Bronchial epithelial cell (primary cell): ENCODE measurements around the gene HSPA1B. TPM values are rescaled to one million over a fixed set of nuclear protein-coding genes. Genes with fewer than 3 reads are reported as not detected.

Experiments used
- DNase-seq: peaks from one replicate; pipeline ENCODE4 v3.0.0-alpha.2; 2010; ENCODE audit warnings: low read depth
- FAIRE-seq: peaks from 2 replicates; lab custom pipeline; 2011; peaks lifted over from hg19 to GRCh38; lab: Jason Lieb, UNC
- H3K27me3 ChIP-seq: 2 replicates; pipeline ENCODE4 v1.5.1; 2011; ENCODE audit warnings: low read length; ENCODE audit not compliant: control insufficient read depth, insufficient read depth
- H3K36me3 ChIP-seq: 2 replicates; pipeline ENCODE4 v1.5.1; 2011; ENCODE audit warnings: low read length; ENCODE audit not compliant: control insufficient read depth, insufficient read depth
- H3K4me3 ChIP-seq: 2 replicates; pipeline ENCODE4 v1.5.1; 2011; ENCODE audit warnings: mild to moderate bottlenecking, low read depth, low read length, control low read depth
- CTCF ChIP-seq: IDR thresholded peaks from 2 replicates; pipeline ENCODE4 v1.5.1; 2011; ENCODE audit warnings: mild to moderate bottlenecking, moderate library complexity, low read length, control low read depth, inconsistent platforms; ENCODE audit not compliant: insufficient read depth, severe bottlenecking
- total RNA-seq: library from RNA; depleted of rRNA; stranded (reverse); fragments of >200 nt; gene quantifications from 2 replicates; pipeline ENCODE4 v1.2.1, GENCODE V29; 2014

Gene HSPA1B
- 118 and 193 TPM in 2 replicates for total RNA-seq

GRCh38 chr6:31827286-31828079 is at the start of gene HSPA1B:
HSPA1B (plus strand) TSS chr6:31827738; CDS start chr6:31827951, 213 bp downstream.
- no peak for FAIRE-seq
- Histone ChIP-seq H3K27me3 (no peaks in the 10 kb centered on the region), H3K36me3 (no peaks in the 10 kb centered on the region), H3K4me3 (peak within 1 kb of the TSS; percentile 83)
- no peak for TF ChIP-seq CTCF
- peak; percentile 99 for DNase-seq

GRCh38 chr6:31778193-31778592 is 49.3 kb upstream of the HSPA1B start:
- peaks cover 31% of the 10 kb centered on the region for H3K36me3 ChIP-seq
- DNase-seq, result no peak
- H3K27me3 ChIP-seq, result no peaks in the 10 kb centered on the region
- no peak for TF ChIP-seq CTCF
- no peak overlapping the region for H3K4me3 ChIP-seq
- FAIRE-seq, result no peak

- no peak for FAIRE-seq
- no peak overlapping the region for H3K4me3 ChIP-seq
- peaks cover 35% of the 10 kb centered on the region for H3K36me3 ChIP-seq
These were observed 48.3 kb upstream of the HSPA1B start for GRCh38 chr6:31778999-31779885.

GRCh38 chr6:31779908-31780307 is 47.6 kb upstream of the HSPA1B start:
- no peaks in the 10 kb centered on the region for H3K27me3 ChIP-seq
- peaks cover 41% of the 10 kb centered on the region for H3K36me3 ChIP-seq
- no peak for FAIRE-seq

More at GRCh38 chr6:31778999-31779885, 48.3 kb upstream of the HSPA1B start:
- H3K27me3 ChIP-seq, result no peaks in the 10 kb centered on the region
- TF ChIP-seq CTCF, result no peak
- no peak for DNase-seq

More at GRCh38 chr6:31779908-31780307, 47.6 kb upstream of the HSPA1B start:
- no peak for DNase-seq
- TF ChIP-seq CTCF, result no peak
- H3K4me3 ChIP-seq, result no peak overlapping the region
